HEK293 (cell line): ENCODE measurements around the gene NUDCD2.

ENCODE experiments used
- CTCF ChIP-seq: fragments of 450-650 bp; formaldehyde crosslinking; IDR thresholded peaks from 2 replicates; pipeline ENCODE4 v1.5.1; 2016; ENCODE audit warnings: missing biosample characterization, missing genetic modification characterization
- FEZF1 ChIP-seq: fragments of 450-650 bp; formaldehyde crosslinking; IDR thresholded peaks from 2 replicates; pipeline ENCODE4 v1.5.1; 2016; ENCODE audit warnings: missing biosample characterization, missing genetic modification characterization
- INSM2 ChIP-seq: fragments of 450-650 bp; formaldehyde crosslinking; IDR thresholded peaks from 2 replicates; pipeline ENCODE4 v1.5.1; 2016; ENCODE audit warnings: missing biosample characterization, missing genetic modification characterization
- KLF17 ChIP-seq: fragments of 450-650 bp; formaldehyde crosslinking; IDR thresholded peaks from 2 replicates; pipeline ENCODE4 v1.5.1; 2016; ENCODE audit warnings: missing biosample characterization, missing genetic modification characterization
- MEIS1 ChIP-seq: sonication (generic); formaldehyde crosslinking; IDR thresholded peaks from 2 replicates; pipeline ENCODE4 v1.8.1; 2022; ENCODE audit warnings: missing genetic modification reagents, mild to moderate bottlenecking, borderline replicate concordance
- OSR2 ChIP-seq: fragments of 450-650 bp; formaldehyde crosslinking; IDR thresholded peaks from 2 replicates; pipeline ENCODE4 v1.5.1; 2016; ENCODE audit warnings: missing biosample characterization, missing genetic modification characterization
- ZBTB8A ChIP-seq: fragments of 450-650 bp; formaldehyde crosslinking; IDR thresholded peaks from 2 replicates; pipeline ENCODE4 v1.5.1; 2016; ENCODE audit warnings: missing biosample characterization, missing genetic modification characterization
- ZNF121 ChIP-seq: fragments of 450-650 bp; formaldehyde crosslinking; IDR thresholded peaks from 2 replicates; pipeline ENCODE4 v1.5.1; 2016; ENCODE audit warnings: missing biosample characterization, missing genetic modification characterization
- ZNF16 ChIP-seq: fragments of 450-650 bp; formaldehyde crosslinking; IDR thresholded peaks from 2 replicates; pipeline ENCODE4 v1.5.1; 2016; ENCODE audit warnings: low read depth, missing biosample characterization, missing genetic modification characterization
- ZNF391 ChIP-seq: fragments of 450-650 bp; formaldehyde crosslinking; IDR thresholded peaks from 2 replicates; pipeline ENCODE4 v1.5.1; 2016; ENCODE audit warnings: low read depth, missing biosample characterization, missing genetic modification characterization, borderline replicate concordance
- ZNF416 ChIP-seq: fragments of 450-650 bp; formaldehyde crosslinking; IDR thresholded peaks from 2 replicates; pipeline ENCODE4 v1.5.1; 2016; ENCODE audit warnings: missing biosample characterization, missing genetic modification characterization
- ZNF548 ChIP-seq: fragments of 450-650 bp; formaldehyde crosslinking; IDR thresholded peaks from 2 replicates; pipeline ENCODE4 v1.5.1; 2016; ENCODE audit warnings: missing biosample characterization, missing genetic modification characterization
- ZNF596 ChIP-seq: fragments of 450-650 bp; IDR thresholded peaks from 2 replicates; pipeline ENCODE4 v1.5.0; 2018; ENCODE audit warnings: missing biosample characterization, mild to moderate bottlenecking, missing genetic modification characterization, moderate library complexity
- ZNF629 ChIP-seq: fragments of 450-650 bp; formaldehyde crosslinking; IDR thresholded peaks from 2 replicates; pipeline ENCODE4 v1.5.1; 2017; ENCODE audit warnings: missing biosample characterization, missing genetic modification characterization
- ZNF670 ChIP-seq: fragments of 450-650 bp; formaldehyde crosslinking; IDR thresholded peaks from 2 replicates; pipeline ENCODE4 v1.5.1; 2016; ENCODE audit warnings: missing biosample characterization, missing genetic modification characterization, low read depth
- ZNF776 ChIP-seq: fragments of 450-650 bp; formaldehyde crosslinking; IDR thresholded peaks from 2 replicates; pipeline ENCODE4 v1.5.0; 2017; ENCODE audit warnings: missing biosample characterization, missing genetic modification characterization, borderline replicate concordance
- ZNF777 ChIP-seq: fragments of 450-650 bp; formaldehyde crosslinking; IDR thresholded peaks from 2 replicates; pipeline ENCODE4 v1.5.1; 2017; ENCODE audit warnings: missing biosample characterization, missing genetic modification characterization, borderline replicate concordance
- TF ChIP-seq, protein P1 (sequence below): fragments of 450-650 bp; formaldehyde crosslinking; IDR thresholded peaks from 2 replicates; pipeline ENCODE4 v1.5.1; 2016; ENCODE audit warnings: missing biosample characterization, missing genetic modification characterization
- TF ChIP-seq, protein P2 (sequence below): fragments of 450-650 bp; formaldehyde crosslinking; IDR thresholded peaks from 2 replicates; pipeline ENCODE4 v1.5.1; 2016; ENCODE audit warnings: missing biosample characterization, missing genetic modification characterization, borderline replicate concordance
- TF ChIP-seq, protein P3 (sequence below): fragments of 450-650 bp; formaldehyde crosslinking; IDR thresholded peaks from 2 replicates; pipeline ENCODE4 v1.5.1; 2016; ENCODE audit warnings: missing biosample characterization, missing genetic modification characterization
- TF ChIP-seq, protein P4 (sequence below): fragments of 450-650 bp; formaldehyde crosslinking; IDR thresholded peaks from 2 replicates; pipeline ENCODE4 v1.5.1; 2017; ENCODE audit warnings: missing biosample characterization, mild to moderate bottlenecking, missing genetic modification characterization, moderate library complexity

The NUDCD2 gene

DNA sequence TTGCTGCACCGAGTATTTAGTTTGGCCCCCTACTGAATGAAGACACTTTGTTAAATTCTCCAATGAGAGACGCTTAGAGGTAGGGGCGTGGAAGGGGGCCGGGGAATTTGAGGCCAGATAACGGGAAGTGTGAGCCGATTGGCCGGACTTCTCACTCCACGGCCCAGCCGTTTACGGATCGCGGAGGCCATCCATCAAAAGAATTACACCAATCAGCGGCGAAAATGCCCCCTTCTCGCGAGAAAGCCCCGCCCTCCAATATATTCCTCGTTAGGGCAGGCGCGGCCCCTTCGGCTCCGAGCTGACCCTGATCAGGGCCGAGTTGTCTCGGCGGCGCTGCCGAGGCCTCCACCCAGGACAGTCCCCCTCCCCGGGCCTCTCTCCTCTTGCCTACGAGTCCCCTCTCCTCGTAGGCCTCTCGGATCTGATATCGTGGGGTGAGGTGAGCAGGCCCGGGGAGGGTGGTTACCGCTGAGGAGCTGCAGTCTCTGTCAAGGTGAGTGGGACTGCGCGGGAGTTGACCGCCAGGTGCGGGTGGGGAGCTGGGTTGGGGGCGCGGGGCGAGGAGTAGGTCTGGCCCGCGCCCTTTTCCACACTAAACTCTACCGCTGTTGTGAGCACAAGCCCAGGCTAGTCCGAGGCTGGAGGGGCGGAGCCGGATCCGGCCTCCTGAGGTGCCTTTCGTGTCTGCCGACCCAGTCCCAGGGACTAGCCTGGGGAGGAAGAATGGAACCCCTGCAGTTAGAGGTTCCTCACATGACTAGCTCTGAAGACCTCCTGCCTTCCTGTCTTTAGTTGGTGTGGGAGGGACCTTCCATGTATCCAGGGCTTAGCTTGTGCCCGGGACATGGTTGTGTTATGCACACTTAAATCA is 22.4 kb downstream of the NUDCD2 start, which contains the start of gene CCNG1 (continued):
- TF ChIP-seq CTCF: peak; percentile 63
- 0 out of 2 replicates have a peak, but pooled peaks have one; percentile 8 for TF ChIP-seq FEZF1 (tag by site-specific recombination)
- peak; percentile 81; the same call in 1 of the 2 replicates for TF ChIP-seq ZNF391 (tag by site-specific recombination)
- TF ChIP-seq ZNF596 (tag by site-specific recombination): no peak
- TF ChIP-seq, protein P1, sequence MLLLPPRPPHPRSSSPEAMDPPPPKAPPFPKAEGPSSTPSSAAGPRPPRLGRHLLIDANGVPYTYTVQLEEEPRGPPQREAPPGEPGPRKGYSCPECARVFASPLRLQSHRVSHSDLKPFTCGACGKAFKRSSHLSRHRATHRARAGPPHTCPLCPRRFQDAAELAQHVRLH: no peak
- no peak for TF ChIP-seq ZNF416 (tag by site-specific recombination)
- no peak for TF ChIP-seq MEIS1 (CRISPR knock-in tag)
- peak; percentile 29; the same call in 1 of the 2 replicates for TF ChIP-seq ZBTB8A (tag by site-specific recombination)
- TF ChIP-seq, protein P2, sequence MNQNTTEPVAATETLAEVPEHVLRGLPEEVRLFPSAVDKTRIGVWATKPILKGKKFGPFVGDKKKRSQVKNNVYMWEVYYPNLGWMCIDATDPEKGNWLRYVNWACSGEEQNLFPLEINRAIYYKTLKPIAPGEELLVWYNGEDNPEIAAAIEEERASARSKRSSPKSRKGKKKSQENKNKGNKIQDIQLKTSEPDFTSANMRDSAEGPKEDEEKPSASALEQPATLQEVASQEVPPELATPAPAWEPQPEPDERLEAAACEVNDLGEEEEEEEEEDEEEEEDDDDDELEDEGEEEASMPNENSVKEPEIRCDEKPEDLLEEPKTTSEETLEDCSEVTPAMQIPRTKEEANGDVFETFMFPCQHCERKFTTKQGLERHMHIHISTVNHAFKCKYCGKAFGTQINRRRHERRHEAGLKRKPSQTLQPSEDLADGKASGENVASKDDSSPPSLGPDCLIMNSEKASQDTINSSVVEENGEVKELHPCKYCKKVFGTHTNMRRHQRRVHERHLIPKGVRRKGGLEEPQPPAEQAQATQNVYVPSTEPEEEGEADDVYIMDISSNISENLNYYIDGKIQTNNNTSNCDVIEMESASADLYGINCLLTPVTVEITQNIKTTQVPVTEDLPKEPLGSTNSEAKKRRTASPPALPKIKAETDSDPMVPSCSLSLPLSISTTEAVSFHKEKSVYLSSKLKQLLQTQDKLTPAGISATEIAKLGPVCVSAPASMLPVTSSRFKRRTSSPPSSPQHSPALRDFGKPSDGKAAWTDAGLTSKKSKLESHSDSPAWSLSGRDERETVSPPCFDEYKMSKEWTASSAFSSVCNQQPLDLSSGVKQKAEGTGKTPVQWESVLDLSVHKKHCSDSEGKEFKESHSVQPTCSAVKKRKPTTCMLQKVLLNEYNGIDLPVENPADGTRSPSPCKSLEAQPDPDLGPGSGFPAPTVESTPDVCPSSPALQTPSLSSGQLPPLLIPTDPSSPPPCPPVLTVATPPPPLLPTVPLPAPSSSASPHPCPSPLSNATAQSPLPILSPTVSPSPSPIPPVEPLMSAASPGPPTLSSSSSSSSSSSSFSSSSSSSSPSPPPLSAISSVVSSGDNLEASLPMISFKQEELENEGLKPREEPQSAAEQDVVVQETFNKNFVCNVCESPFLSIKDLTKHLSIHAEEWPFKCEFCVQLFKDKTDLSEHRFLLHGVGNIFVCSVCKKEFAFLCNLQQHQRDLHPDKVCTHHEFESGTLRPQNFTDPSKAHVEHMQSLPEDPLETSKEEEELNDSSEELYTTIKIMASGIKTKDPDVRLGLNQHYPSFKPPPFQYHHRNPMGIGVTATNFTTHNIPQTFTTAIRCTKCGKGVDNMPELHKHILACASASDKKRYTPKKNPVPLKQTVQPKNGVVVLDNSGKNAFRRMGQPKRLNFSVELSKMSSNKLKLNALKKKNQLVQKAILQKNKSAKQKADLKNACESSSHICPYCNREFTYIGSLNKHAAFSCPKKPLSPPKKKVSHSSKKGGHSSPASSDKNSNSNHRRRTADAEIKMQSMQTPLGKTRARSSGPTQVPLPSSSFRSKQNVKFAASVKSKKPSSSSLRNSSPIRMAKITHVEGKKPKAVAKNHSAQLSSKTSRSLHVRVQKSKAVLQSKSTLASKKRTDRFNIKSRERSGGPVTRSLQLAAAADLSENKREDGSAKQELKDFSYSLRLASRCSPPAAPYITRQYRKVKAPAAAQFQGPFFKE (tag by site-specific recombination): no peak
- TF ChIP-seq ZNF777 (tag by site-specific recombination): no peak
- TF ChIP-seq, protein P3, sequence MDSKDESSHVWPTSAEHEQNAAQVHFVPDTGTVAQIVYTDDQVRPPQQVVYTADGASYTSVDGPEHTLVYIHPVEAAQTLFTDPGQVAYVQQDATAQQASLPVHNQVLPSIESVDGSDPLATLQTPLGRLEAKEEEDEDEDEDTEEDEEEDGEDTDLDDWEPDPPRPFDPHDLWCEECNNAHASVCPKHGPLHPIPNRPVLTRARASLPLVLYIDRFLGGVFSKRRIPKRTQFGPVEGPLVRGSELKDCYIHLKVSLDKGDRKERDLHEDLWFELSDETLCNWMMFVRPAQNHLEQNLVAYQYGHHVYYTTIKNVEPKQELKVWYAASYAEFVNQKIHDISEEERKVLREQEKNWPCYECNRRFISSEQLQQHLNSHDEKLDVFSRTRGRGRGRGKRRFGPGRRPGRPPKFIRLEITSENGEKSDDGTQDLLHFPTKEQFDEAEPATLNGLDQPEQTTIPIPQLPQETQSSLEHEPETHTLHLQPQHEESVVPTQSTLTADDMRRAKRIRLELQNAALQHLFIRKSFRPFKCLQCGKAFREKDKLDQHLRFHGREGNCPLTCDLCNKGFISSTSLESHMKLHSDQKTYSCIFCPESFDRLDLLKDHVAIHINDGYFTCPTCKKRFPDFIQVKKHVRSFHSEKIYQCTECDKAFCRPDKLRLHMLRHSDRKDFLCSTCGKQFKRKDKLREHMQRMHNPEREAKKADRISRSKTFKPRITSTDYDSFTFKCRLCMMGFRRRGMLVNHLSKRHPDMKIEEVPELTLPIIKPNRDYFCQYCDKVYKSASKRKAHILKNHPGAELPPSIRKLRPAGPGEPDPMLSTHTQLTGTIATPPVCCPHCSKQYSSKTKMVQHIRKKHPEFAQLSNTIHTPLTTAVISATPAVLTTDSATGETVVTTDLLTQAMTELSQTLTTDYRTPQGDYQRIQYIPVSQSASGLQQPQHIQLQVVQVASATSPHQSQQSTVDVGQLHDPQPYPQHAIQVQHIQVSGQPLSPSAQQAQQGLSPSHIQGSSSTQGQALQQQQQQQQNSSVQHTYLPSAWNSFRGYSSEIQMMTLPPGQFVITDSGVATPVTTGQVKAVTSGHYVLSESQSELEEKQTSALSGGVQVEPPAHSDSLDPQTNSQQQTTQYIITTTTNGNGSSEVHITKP (tag by site-specific recombination): peak; percentile 25
- no peak for TF ChIP-seq ZNF548 (tag by site-specific recombination)
- no peak for TF ChIP-seq ZNF776 (tag by site-specific recombination)
- TF ChIP-seq OSR2 (tag by site-specific recombination): no peak
- no peak for TF ChIP-seq KLF17 (tag by site-specific recombination)
- TF ChIP-seq ZNF629 (tag by site-specific recombination): peak; percentile 52
- TF ChIP-seq, protein P4, sequence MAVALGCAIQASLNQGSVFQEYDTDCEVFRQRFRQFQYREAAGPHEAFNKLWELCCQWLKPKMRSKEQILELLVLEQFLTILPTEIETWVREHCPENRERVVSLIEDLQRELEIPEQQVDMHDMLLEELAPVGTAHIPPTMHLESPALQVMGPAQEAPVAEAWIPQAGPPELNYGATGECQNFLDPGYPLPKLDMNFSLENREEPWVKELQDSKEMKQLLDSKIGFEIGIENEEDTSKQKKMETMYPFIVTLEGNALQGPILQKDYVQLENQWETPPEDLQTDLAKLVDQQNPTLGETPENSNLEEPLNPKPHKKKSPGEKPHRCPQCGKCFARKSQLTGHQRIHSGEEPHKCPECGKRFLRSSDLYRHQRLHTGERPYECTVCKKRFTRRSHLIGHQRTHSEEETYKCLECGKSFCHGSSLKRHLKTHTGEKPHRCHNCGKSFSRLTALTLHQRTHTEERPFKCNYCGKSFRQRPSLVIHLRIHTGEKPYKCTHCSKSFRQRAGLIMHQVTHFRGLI (tag by site-specific recombination): 0 out of 2 replicates have a peak, but pooled peaks have one; percentile 30
- peak; percentile 26; the same call in 1 of the 2 replicates for TF ChIP-seq INSM2 (tag by site-specific recombination)
- TF ChIP-seq ZNF16 (tag by site-specific recombination): no peak
- TF ChIP-seq ZNF670 (tag by site-specific recombination): no peak
- peak; percentile 26; the same call in 1 of the 2 replicates for TF ChIP-seq ZNF121 (tag by site-specific recombination)
